Right lung (tissue), 10 donors: ENCODE measurements around the gene SMIM43. TPM values are rescaled to one million over a fixed set of nuclear protein-coding genes. Genes with fewer than 3 reads are reported as not detected.

Source experiments
- DNase-seq, 2 donors: peaks; one replicate each; pipeline ENCODE4 v3.0.0-alpha.2; 2013
- long read RNA-seq, 8 donors: transcript quantifications; one replicate each; lab custom pipeline, GENCODE V29; 2026
- polyA plus RNA-seq, 5 donors: library from polyadenylated mRNA; unstranded; fragments of 120-200 nt; gene quantifications; one replicate each; pipeline versions ENCODE4 v1.2.1 to v1.2.3, GENCODE V29; 2013; ENCODE audit warnings: inconsistent platforms in 1 of 5, low replicate concordance in 1 of 5; ENCODE audit not compliant: insufficient read length in 5 of 5, insufficient read depth in 1 of 5

Gene SMIM43
- polyA plus RNA-seq: 10 to 100 TPM; 16.5 to 22.3 (median 17.7) TPM
- long read RNA-seq, donor 1, partial matches to known transcripts: 134 of 159 reads
- long read RNA-seq, donor 1, other reads (novel, unspliced or antisense): 21 of 159 reads
- long read RNA-seq, donor 2, partial matches to known transcripts: 0 of 2 reads
- long read RNA-seq, donor 2, other reads (novel, unspliced or antisense): 0 of 2 reads
- long read RNA-seq, donor 3, partial matches to known transcripts: 0 of 1 reads
- long read RNA-seq, donor 3, other reads (novel, unspliced or antisense): 0 of 1 reads
- long read RNA-seq, donor 4, partial matches to known transcripts: 38 of 49 reads
- long read RNA-seq, donor 4, other reads (novel, unspliced or antisense): 11 of 49 reads
- long read RNA-seq, donor 5, partial matches to known transcripts: 0 of 6 reads
- long read RNA-seq, donor 5, other reads (novel, unspliced or antisense): 0 of 6 reads
- long read RNA-seq, donor 6, partial matches to known transcripts: 0 of 3 reads
- long read RNA-seq, donor 6, other reads (novel, unspliced or antisense): 0 of 3 reads
- long read RNA-seq, donor 7, partial matches to known transcripts: 0 of 2 reads
- long read RNA-seq, donor 7, other reads (novel, unspliced or antisense): 0 of 2 reads
- long read RNA-seq, donor 8: 0 reads

DNA sequence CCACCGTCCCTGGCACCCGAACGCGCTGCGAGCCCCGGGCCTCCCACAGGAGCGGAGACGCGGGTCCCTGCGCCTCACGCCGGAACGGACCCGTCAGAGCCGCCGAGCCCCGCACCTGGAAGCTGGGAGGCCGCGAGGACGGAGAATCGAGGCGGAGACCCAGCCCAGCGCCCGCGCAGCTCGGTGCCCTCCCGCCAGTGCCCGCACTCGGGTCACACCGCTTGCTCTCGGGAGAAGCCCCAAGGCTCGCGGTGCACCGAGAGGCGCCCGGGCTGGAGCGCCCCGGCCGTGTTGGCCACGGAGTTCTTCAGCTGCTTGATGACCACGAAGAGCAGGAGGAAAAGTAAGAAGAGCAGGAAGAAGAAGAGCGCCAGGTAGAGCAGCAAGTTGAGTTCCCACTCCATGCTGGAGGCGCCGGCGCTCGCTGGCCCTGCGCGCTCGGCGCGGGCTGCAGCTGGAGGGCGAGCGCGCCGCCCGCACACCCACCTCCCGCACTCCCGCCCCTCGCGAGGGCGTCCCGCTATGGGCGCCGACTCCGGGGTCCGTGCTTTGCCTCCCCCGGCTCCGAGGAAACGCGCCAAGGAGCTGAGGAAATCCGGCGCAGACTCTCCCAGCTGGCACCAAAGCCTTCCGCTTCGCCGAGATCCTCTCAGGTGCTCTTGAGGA, at the start of gene SMIM43:
TSS of gene SMIM43 (minus strand) at position 463 of the 666 bp plus-strand sequence. CDS start at position 404, 59 bp downstream.
- DNase-seq: peak in 1 of 2 donors; percentile 25

DNA sequence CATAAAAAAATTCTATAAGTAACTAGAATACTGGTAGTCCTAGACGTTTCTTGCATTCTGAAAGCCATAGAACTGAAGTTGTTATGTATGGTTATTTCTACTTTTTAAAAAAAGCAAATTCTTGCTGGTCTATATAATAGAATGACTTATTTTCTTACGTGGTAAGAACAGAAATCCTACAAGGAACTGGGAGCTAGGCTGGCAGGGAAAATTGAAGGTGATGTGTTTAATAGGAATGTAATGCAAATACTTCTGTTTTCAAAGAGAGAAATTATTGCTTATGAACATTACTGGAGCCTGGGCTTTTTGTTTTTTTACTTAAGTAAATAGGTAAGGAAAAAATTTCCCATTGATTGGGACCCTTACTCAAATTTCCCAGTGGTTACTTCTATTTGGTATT, 49.8 kb upstream of the SMIM43 start:
- DNase-seq: no peak

GRCh38 chr4:121811122-121811521, 46.2 kb upstream of the SMIM43 start:
- no peak for DNase-seq

- no peak for DNase-seq
Observed at GRCh38 chr4:121806411-121806810, 41.4 kb upstream of the SMIM43 start.

DNA sequence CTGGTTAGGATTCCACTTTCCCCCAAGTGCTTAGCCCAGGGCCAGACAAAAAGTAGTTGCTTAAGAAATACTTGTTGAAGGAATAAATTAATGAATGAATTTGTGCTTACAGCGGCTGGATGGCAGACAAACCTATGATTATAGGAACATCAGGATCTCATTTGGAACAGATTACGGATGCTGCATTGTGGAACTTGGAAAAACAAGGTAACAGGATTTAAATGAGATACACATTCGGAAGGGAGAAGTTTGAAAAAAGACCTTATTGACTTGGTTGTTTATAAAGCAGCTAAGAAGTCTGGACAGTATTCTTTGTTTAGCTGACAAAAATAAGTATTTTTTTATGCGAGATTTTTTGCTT, 36.7 kb upstream of the SMIM43 start:
- DNase-seq: no peak

DNA sequence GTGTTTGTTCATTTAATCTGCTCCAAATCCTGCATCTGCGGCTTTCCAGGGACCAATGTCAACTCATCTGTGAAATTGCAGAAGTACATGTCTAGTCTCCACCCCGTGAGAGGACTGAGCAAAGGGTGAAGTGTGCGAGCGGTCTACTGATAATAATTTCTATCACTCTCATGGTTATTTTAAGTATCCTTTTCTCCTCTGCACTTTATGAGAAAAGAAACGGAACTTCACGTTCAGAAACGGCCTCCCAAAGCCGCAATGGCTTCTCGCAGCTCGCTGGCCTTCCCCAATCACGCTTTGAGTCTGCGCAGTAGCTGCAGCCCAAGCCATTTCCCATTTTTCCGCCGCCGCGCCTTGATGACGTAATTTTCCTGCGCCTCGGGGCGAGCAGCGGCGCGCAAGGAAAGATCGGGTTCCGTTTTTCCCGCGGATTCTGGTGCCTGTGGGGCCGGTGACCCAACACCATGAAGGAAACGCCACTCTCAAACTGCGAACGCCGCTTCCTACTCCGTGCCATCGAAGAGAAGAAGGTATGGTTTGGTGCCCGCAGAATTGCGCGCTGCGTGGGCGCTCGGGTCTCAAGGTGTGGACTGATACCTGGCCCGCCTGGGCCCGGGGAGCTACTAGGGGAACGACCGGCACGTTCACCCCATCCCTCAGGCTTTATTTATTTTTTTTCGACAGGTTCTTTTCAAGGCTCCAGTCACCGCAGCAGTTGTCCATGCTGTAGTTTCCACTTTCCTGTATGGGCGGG, 36.2 kb upstream of the SMIM43 start, which contains the start of gene EXOSC9:
TSS of gene EXOSC9 (plus strand) at position 363 of the 754 bp plus-strand sequence. CDS start at position 465, 102 bp downstream.
- DNase-seq: peak; percentile 95

GRCh38 chr4:121800638-121800960, 35.6 kb upstream of the SMIM43 start:
- no peak for DNase-seq

GRCh38 chr4:121799867-121800501, 35.0 kb upstream of the SMIM43 start:
- DNase-seq: no peak

DNA sequence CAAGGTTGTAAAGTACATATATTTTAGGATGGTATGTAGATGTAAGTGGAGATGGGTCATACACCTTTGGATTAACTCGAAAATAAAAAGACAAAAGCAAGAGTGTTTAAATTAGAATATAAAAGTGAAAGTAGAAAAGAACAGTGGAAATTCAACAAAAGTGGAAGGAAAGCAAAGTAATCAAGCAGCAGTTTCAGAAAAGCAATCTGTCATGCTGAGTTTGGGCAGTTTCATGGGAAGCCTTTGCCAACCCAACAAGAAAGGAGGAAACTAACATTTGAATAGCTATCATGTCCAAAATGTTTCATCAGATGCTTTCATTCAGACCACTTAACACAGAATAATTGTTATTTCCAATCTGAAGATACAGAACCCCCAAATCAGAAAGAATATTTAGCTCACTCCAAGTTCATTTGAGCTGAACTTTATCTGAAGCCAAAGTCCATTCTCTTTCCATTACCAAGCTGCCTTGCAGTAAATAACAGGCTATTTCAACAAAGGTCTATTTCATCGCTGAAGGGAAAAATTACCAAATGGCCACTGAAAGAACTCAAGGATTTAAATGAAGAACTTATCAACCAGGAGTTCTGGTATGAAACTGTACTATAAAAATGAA, 34.4 kb upstream of the SMIM43 start:
- no peak for DNase-seq

DNA sequence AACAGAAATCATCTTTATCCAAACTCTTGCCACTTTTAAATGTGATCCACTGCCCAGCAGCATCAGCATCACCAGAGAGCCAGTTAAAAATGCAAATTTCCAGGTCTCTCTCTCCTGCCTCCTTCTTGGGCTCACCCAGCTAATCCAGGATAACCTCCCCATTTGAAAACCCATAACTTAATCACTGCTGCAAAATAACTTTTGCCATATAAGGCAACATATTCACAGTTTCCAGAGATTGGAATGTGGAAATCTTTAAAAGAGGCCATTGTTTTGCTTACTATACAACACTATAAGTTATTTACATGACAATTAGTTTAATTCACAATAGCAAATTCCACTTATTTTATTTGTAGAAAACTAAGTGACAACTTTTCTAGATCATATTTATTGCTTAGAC, 31.3 kb upstream of the SMIM43 start:
- DNase-seq: no peak

- no peak for DNase-seq
Observed at GRCh38 chr4:121794505-121795188, 29.7 kb upstream of the SMIM43 start.

- no peak for DNase-seq
Observed at GRCh38 chr4:121792966-121793365, 28.0 kb upstream of the SMIM43 start.

DNA sequence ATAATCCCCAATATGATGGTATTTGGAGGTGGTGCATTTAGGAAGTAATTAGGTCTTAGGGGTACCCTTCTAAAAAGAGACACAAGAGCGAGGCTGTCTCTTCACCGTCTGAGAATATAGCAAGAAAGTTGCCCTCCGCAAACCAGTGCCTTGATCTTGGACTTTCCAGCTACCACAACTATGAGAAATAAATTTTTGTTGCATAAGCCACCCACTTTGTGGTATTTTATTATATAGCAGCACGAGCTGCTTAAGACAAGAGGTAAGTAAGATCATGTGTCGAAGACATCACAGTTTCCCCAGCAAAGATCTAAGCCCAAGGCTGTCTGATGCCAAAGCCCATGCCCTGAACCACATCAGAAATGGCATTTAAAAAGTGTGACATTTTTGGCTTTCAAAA, 26.5 kb upstream of the SMIM43 start:
- no peak for DNase-seq

DNA sequence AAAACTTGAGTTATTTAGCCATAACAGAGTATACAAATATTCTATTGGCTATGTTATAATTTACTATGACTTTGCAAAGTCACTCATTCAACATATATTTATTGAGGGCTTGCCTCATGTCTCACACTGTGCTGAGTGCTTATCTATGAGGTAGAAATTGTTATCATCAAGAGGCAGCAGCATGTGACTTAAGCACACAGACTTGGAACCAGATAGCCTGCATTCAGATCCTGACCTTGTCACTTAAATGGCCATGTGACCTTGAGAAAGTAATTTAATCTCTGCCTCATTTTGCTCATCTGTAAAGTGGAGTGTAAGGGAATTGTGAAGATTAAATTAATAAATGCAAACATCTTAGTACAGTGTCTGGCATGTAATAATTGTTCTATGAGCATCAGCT, 26.0 kb upstream of the SMIM43 start:
- DNase-seq: no peak

- DNase-seq: no peak
Observed at GRCh38 chr4:121789960-121790829, 25.2 kb upstream of the SMIM43 start.

GRCh38 chr4:121789455-121789854, 24.5 kb upstream of the SMIM43 start:
- no peak for DNase-seq

DNA sequence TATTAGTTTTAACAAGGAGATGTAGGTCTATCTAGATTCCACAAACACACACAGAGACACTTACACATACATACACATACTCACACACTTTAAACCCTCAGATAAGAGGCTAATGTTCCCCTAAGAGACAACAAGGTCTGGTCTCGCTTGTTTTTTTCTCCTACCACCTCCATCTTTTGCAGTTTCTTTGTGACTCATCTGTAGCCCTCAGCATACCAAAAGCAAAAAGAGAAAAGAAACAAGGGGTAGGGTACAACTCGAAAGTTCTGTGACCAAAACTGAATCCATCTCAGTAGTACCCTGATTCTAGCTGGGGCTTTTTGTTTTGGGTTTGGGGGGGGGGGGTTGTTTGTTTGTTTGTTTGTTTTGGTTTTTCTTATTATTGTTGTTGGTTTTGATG, 23.9 kb upstream of the SMIM43 start:
- no peak for DNase-seq

DNA sequence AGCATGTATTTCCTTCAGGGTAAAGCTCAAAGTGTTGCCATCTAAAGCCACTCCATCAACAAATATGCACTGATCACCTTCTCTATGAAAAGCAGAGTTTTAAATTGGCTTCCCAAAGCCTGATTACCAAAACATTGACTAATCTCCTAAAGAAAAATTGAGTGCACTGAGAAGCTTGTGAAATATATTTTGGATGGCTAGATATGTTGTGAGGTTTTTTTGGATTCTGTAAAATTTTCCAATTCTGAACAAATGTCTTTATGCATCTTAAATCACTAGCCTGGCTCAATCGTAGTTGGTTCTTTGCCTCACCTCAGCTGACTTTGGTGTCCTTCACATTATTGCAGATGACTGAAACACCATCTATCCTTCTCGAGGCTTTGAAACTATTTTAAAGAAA, 21.3 kb upstream of the SMIM43 start:
- no peak for DNase-seq

DNA sequence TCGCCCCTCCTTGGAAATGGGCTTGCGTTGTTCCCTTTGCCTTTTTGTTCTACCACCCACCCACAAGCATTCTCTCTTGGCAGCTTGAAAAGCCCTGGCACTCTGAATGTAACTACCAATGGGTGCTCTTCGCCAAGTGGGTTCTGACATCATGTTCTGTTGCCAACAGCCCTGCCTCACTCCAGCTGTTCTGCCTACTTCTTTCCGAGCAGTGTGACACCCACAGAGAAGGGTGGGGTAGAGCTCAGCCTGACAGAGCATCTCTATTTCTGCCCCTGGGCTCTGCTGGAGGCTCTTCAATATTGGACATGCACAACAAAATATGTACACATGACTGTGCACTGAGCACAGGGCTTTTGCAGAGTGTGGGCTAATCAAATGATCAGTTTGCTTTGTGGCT, 20.5 kb upstream of the SMIM43 start:
- DNase-seq: no peak
